ENCODE results near the gene MITF. TPM values are rescaled to one million over a fixed set of nuclear protein-coding genes. Genes with fewer than 3 reads are reported as not detected.
A peak's percentile ranks its signal among the peaks of the same experiment; 100 is the strongest.
"Not testable (repeated sequence)": the region's sequence is repeated elsewhere in the genome, so short reads cannot be mapped to it uniquely, and the experiment has no call there.

Gene MITF
- total RNA-seq, 4 donors from 2014 or later = 12.2 to 20.9 (median 17.1) TPM

DNA sequence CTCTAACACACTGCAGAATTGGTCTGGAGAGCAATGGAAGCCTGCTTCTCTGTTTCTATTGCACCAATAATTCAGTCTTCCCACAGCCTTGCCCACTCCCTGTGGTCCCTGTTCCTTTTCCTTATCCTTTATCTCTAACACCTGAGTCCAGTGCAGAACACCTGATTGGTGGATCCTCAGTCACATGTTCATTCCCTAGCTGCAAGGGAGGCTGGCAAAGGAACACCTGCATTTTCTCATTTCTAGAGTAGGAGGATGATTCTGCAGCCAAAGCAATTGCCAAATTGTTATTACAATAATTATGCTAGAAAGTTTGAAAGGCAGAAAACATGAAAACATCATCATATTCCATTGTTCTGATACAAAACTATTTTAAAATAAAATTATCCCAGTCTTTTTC, 176.5 kb downstream of the MITF start:
- H3K36me3 ChIP-seq = no peaks in the 10 kb centered on the region
- H3K4me3 ChIP-seq = no peak overlapping the region
- TF ChIP-seq POLR2A (IDR thresholded peaks at IDR 0.05) (no peak), POLR2AphosphoS5 (IDR thresholded peaks at IDR 0.05) (no peak), EP300 (IDR thresholded peaks at IDR 0.05; ENCODE audit: low read depth) (no peak), CTCF (IDR thresholded peaks at IDR 0.05) (no peak)
- peaks cover 0 to 4% of the 10 kb centered on the region in 2 donors for H3K9me3 ChIP-seq
- H3K27ac ChIP-seq = no peak overlapping the region
- in situ Hi-C loops (cut with MboI; ENCODE audit: low pct_ligation_motif_present in 1 of 4, low pct_unique_long_range_greater_than_20kb in 1 of 4, low sequenced_read_pairs in 3 of 4) = no loop called here
- no peaks in the 10 kb centered on the region for H3K4me1 ChIP-seq
- DNase-seq = no peak
- no peaks in the 10 kb centered on the region for H3K27me3 ChIP-seq
- intact Hi-C loops (cut with DNase I; ENCODE audit: low total_unique reads) = no loop called here

- in situ Hi-C loops (cut with MboI; ENCODE audit: low pct_ligation_motif_present in 1 of 4, low pct_unique_long_range_greater_than_20kb in 1 of 4, low sequenced_read_pairs in 3 of 4) = not testable (repeated sequence)
Observed at GRCh38 chr3:69920009-69920408, 180.7 kb downstream of the MITF start.

DNA sequence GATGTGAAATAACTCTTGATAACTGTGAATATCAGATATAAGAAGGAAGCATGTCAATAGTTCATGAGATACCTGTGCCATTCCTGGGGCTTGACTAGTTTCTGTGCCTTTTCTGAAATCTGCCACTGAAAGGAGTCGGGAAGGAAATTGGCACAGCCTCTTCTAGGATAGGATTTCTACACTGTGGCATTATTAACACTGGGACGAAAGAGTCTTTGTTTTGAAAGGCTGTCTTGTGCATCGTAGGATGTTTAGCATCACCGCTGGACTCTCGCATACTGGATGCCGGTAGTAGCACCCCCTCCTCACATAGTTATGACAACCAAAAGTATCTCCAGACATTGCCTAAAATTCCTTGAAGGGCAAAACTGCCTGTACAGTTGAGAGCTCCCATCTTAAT, 182.4 kb downstream of the MITF start:
- intact Hi-C loops (cut with DNase I; ENCODE audit: low total_unique reads) = no loop called here
- Histone ChIP-seq H3K9me3 (no peaks in the 10 kb centered on the region), H3K27ac (no peak overlapping the region), H3K4me3 (no peak overlapping the region), H3K4me1 (no peaks in the 10 kb centered on the region), H3K36me3 (no peaks in the 10 kb centered on the region), H3K27me3 (no peaks in the 10 kb centered on the region)
- in situ Hi-C loops (cut with MboI; ENCODE audit: low pct_ligation_motif_present in 1 of 4, low pct_unique_long_range_greater_than_20kb in 1 of 4, low sequenced_read_pairs in 3 of 4) = no loop called here
- DNase-seq = no peak
- TF ChIP-seq CTCF (IDR thresholded peaks at IDR 0.05) (no peak), POLR2AphosphoS5 (IDR thresholded peaks at IDR 0.05) (no peak), POLR2A (IDR thresholded peaks at IDR 0.05) (no peak), EP300 (IDR thresholded peaks at IDR 0.05; ENCODE audit: low read depth) (no peak)
- WGBS, 2 donors (ENCODE audit: low coverage in 1 of 2) = 83 to 95% methylated on average over 3 to 6 of the region's 6 CpGs

More at GRCh38 chr3:69920009-69920408, 180.7 kb downstream of the MITF start:
- intact Hi-C loops (cut with DNase I; ENCODE audit: low total_unique reads); H3K27ac ChIP-seq; H3K9me3 ChIP-seq; H3K36me3 ChIP-seq; H3K4me1 ChIP-seq; DNase-seq; H3K4me3 ChIP-seq; H3K27me3 ChIP-seq: not testable (repeated sequence)
- TF ChIP-seq CTCF (IDR thresholded peaks at IDR 0.05) = peak in 4 of 5 experiments; percentile 18 to 30 (median 24)
- WGBS, 2 donors (ENCODE audit: low coverage in 1 of 2) = 60% methylated on average over 10 of the region's 10 CpGs; no CpG with 5 or more reads in 1 of the 2 donors

DNA sequence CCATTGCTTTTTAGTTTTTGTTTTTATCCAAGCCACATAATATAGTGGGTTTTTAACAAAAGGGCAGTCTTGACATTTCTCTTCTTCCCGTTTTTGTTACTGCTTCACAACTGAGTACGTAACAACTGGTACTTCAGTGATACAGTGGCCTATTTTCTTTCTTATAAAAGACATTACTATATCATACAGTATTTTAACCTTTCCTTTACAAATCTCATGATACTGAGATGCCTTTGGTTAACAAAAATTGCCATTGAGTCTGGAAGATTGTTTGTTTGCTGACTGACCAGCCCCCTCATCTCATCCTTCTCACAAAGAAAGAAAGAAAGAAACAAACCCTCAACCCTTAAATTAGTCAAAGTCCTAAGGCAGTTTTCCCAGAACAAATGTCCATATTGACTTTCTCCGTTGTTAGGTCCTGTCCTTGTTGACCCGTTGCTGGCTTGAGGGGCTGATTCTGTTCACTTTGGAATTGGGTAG, 183.3 kb downstream of the MITF start:
- H3K36me3 ChIP-seq = no peaks in the 10 kb centered on the region
- no peaks in the 10 kb centered on the region for H3K4me1 ChIP-seq
- no peaks in the 10 kb centered on the region for H3K9me3 ChIP-seq
- WGBS, 2 donors (ENCODE audit: low coverage in 1 of 2) = 80 to 83% methylated on average over 4 of the region's 4 CpGs
- in situ Hi-C loops (cut with MboI; ENCODE audit: low pct_ligation_motif_present in 1 of 4, low pct_unique_long_range_greater_than_20kb in 1 of 4, low sequenced_read_pairs in 3 of 4) (no loop called here), intact Hi-C loops (cut with DNase I; ENCODE audit: low total_unique reads) (no loop called here)
- no peaks in the 10 kb centered on the region for H3K27me3 ChIP-seq
- H3K27ac ChIP-seq = no peak overlapping the region
- H3K4me3 ChIP-seq = no peak overlapping the region
- TF ChIP-seq CTCF (IDR thresholded peaks at IDR 0.05) (no peak), EP300 (IDR thresholded peaks at IDR 0.05; ENCODE audit: low read depth) (no peak), POLR2A (IDR thresholded peaks at IDR 0.05) (no peak), POLR2AphosphoS5 (IDR thresholded peaks at IDR 0.05) (no peak)
- DNase-seq = no peak
